GM18526 (cell line): ENCODE data around the gene SGCA.

Source experiments
- POLR2A ChIP-seq: IDR thresholded peaks from 3 replicates; pipeline ENCODE4 v1.6.1; 2011; ENCODE audit not compliant: insufficient read length; ENCODE audit errors: extremely low read depth

SGCA gene

GRCh38 chr17:50205963-50206505 lies 40.2 kb downstream of the SGCA start:
- TF ChIP-seq POLR2A, result no peak

- TF ChIP-seq POLR2A, result no peak
Measured at GRCh38 chr17:50206604-50207293, 40.9 kb downstream of the SGCA start.

- no peak for TF ChIP-seq POLR2A
Measured at GRCh38 chr17:50207315-50207714, 41.5 kb downstream of the SGCA start.

- no peak for TF ChIP-seq POLR2A
Measured at GRCh38 chr17:50207792-50208567, 42.2 kb downstream of the SGCA start.

- no peak for TF ChIP-seq POLR2A
Measured at GRCh38 chr17:50208611-50209061, 42.8 kb downstream of the SGCA start.

GRCh38 chr17:50209133-50209471 lies 43.3 kb downstream of the SGCA start:
- TF ChIP-seq POLR2A, result no peak

- no peak for TF ChIP-seq POLR2A
Measured at GRCh38 chr17:50209472-50210239, 43.9 kb downstream of the SGCA start.

- TF ChIP-seq POLR2A, result no peak
Measured at GRCh38 chr17:50210240-50211225, 44.7 kb downstream of the SGCA start.

- no peak for TF ChIP-seq POLR2A
Measured at GRCh38 chr17:50211249-50212120, 45.7 kb downstream of the SGCA start.

GRCh38 chr17:50212121-50212843 lies 46.5 kb downstream of the SGCA start:
- no peak for TF ChIP-seq POLR2A

- no peak for TF ChIP-seq POLR2A
Measured at GRCh38 chr17:50213026-50214022, 47.5 kb downstream of the SGCA start.
